Ovary (tissue), 9 donors: ENCODE measurements around the gene CCDC12. TPM values are rescaled to one million over a fixed set of nuclear protein-coding genes. Genes with fewer than 3 reads are reported as not detected.

ENCODE experiments used
- DNase-seq, 5 donors: peaks; one replicate each; pipeline ENCODE4 v3.0.0-alpha.2; 2019 to 2020
- H3K27ac ChIP-seq, 2 donors: fragments of 200-600 bp; one replicate each; pipeline versions ENCODE4 v1.5.1 to v1.8.0; 2019 to 2022
- H3K27me3 ChIP-seq: fragments of 200-600 bp; one replicate; pipeline ENCODE4 v1.8.0; 2022
- H3K36me3 ChIP-seq: fragments of 200-600 bp; sonication (generic); one replicate; pipeline ENCODE4 v1.5.1; 2019
- H3K4me1 ChIP-seq: one replicate; pipeline ENCODE4 v1.8.1; 2013; ENCODE audit warnings: mild to moderate bottlenecking, moderate library complexity; ENCODE audit not compliant: insufficient read depth
- H3K4me3 ChIP-seq: fragments of 200-600 bp; sonication (generic); one replicate; pipeline ENCODE4 v1.5.1; 2017
- H3K9me3 ChIP-seq, 2 donors: fragments of 200-600 bp in 1 of 2; sonication (generic) in 1 of 2; one replicate each; pipeline versions ENCODE4 v1.5.1 to v1.8.1; 2013 to 2019; ENCODE audit warnings: mild to moderate bottlenecking in 1 of 2, moderate library complexity in 1 of 2
- CTCF ChIP-seq, 3 donors: fragments of 450-650 bp in 2 of 3; fragments of 200-600 bp in 1 of 3; IDR thresholded peaks; one replicate each; pipeline versions ENCODE4 v1.5.1 to v1.8.0; 2016 to 2022; ENCODE audit warnings: antibody characterized with exemption in 3 of 3, mild to moderate bottlenecking in 1 of 3
- EP300 ChIP-seq: sonication (generic); formaldehyde crosslinking; IDR thresholded peaks from one replicate; pipeline ENCODE4 v1.6.1; 2017; ENCODE audit warnings: antibody characterized with exemption
- POLR2A ChIP-seq: fragments of 450-650 bp; IDR thresholded peaks from one replicate; pipeline ENCODE4 v1.6.1; 2017; ENCODE audit warnings: antibody characterized with exemption, mild to moderate bottlenecking, moderate library complexity
- WGBS, 3 donors: extraction: QIAGEN DNeasy Blood & Tissue Kit in 1 of 3; methylation state at CpG; one replicate each; pipeline versions ENCODE4 v1.1.5 to v1.1.7; 2013 to 2017; 5-methylcytosine and 5-hydroxymethylcytosine counted together
- intact Hi-C, 4 donors: fragments of 100-400 bp; cut with DNase I; formaldehyde crosslinking; loops; one replicate each; pipeline versions ENCODE4 v1.11.0 to v1.15.1; 2022 to 2023
- polyA plus RNA-seq, 2 donors: library from polyadenylated mRNA; stranded (reverse); fragments of 200-250 nt in 1 of 2; fragments of 350-450 nt in 1 of 2; fragmentation: Illumina TruSeq in 1 of 2; extraction: RNeasy Lipid Tissue Mini Kit (QIAGEN cat#74804) in 1 of 2; gene quantifications; one replicate each; pipeline ENCODE4 v1.2.3, GENCODE V29; 2013 to 2014
- total RNA-seq, 7 donors: library from RNA; depleted of rRNA in 2 of 7; stranded (reverse); fragments of >200 nt in 2 of 7; fragmentation: NEBNext Ultra II Directional in 3 of 7; extraction: Animal tissue kit (Norgen Biotek cat#: 25700) in 3 of 7; gene quantifications; one replicate each; pipeline versions ENCODE4 v1.1.0 to v1.2.4, GENCODE V29; 2016 to 2023
- donor health status: DM: no; HTN: no; CAD: no; lungs with moderate emphysema.
- donor health status: DM: no; HTN: no; CAD: no.
- donor health status: Bipolar disorder and iron deficiency.
- donor health status: DM: yes; HTN: yes; CAD: no.
- donor health status: DM: no; HTN: no; CAD: no.
- donor health status: DM: yes; HTN: yes; CAD: no.

CCDC12 gene
- total and polyA plus RNA-seq, 9 donors: 32.2 to 66.7 (median 42.3) TPM

DNA sequence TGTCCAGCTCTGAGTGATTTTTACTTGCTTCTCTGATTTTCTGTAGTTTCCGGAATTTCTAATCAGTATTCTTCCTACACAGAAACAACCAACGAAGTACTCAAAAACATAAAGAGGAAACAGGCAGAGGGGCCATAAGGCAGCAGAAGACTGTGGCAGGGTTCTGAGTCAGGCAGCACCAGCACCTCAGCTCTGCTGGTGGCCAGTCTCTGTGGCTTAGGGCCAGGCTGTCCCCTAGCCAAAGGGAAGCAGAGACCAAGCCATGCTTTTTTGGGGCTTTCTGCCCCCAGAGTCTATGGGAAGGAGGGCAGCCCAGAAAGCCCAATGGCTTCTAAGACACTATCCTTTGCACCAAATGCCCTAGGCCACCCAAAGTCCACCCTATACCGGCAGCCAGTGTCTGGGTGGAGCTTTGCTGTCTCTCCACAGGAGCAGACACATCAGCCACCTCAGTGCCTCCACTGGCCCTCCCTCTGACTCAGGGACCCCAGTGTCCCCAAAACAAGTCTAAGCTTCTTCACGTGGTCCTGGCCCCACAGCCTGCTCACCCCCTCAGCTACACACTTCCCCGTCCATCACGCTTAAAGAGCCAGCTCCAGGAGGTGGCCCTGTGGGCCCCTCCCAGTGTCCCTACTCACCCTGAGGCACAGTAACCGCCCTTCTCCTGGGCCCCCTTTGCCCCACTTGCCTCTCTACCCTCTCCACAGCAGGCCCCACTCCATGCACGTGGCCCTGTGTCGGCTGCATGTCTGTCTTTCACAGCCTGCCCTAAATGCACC, 46.2 kb downstream of the CCDC12 start:
- Histone ChIP-seq H3K4me3 (no peak overlapping the region), H3K27ac (peak overlapping the region in 1 of 2 donors; percentile 4), H3K27me3 (no peaks in the 10 kb centered on the region), H3K36me3 (no peaks in the 10 kb centered on the region), H3K4me1 (peaks cover 49% of the 10 kb centered on the region), H3K9me3 (no peaks in the 10 kb centered on the region)
- intact Hi-C loops: loop anchor here in 2 of 4 donors (10.0 kb wide), 1 partner anchor 394 kb away; no protein-coding TSS in a partner anchor
- TF ChIP-seq CTCF (IDR thresholded peaks at IDR 0.05) (no peak), POLR2A (no peak), EP300 (no peak)
- peak in 1 of 5 donors; percentile 31 for DNase-seq
- 71 to 80% (median 80%) methylated on average over 9 of the region's 9 CpGs for WGBS, 3 donors

DNA sequence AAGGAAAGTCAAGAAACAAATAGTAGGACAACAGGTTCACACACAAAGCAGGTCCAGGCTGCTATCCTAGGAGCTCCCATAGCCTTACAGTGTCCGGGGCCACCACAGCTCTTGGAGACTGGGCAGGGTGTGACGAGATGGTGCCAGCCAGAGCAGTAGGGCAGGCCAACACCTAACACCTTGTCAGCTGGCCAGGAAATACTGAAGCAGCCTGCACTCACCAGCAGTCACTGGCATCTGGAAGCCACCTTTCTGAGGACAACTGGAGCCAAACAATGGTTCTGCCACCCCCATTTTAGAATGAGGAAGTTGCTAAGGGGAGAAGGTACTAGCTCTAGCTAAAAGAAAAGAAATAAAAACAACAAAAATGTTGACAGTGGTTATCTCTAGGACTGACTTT, 47.2 kb downstream of the CCDC12 start:
- Histone ChIP-seq H3K4me1 (peaks cover 39% of the 10 kb centered on the region), H3K9me3 (no peaks in the 10 kb centered on the region), H3K4me3 (no peak overlapping the region), H3K27ac (no peak overlapping the region), H3K36me3 (no peaks in the 10 kb centered on the region), H3K27me3 (no peaks in the 10 kb centered on the region)
- 86 to 96% (median 93%) methylated on average over 2 of the region's 2 CpGs for WGBS, 3 donors
- TF ChIP-seq EP300 (no peak), CTCF (IDR thresholded peaks at IDR 0.05) (no peak), POLR2A (no peak)
- peak in 1 of 5 donors; percentile 23 for DNase-seq
- intact Hi-C loops: loop anchor here in 1 of 4 donors (5.0 kb wide), 1 partner anchor 158 kb away; no protein-coding TSS in a partner anchor

DNA sequence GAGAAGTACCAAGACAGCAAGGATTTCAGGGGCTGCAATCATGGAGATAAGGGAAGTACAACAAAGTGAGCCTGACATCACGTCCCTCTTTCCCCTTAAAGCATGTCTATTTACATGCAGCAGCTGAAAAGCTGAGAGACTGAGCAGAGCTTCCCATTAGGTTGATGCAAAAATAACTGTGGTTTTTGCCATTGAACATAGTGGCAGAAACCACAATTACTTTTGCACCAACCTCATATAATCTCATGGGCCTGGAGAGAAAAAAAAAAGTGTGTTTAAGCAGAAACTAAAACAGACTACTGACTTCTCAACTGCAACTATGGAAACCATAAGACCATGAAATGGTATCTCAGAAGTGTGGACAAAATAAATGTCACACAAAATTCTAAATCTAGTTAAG, 48.3 kb downstream of the CCDC12 start:
- WGBS, 3 donors: 84 to 96% (median 90%) methylated on average over 1 of the region's 1 CpG
- TF ChIP-seq POLR2A: no peak
- no peak for TF ChIP-seq CTCF (IDR thresholded peaks at IDR 0.05)
- no peak for TF ChIP-seq EP300
- H3K27ac ChIP-seq: no peak overlapping the region
- no peaks in the 10 kb centered on the region for H3K36me3 ChIP-seq
- no peak overlapping the region for H3K4me3 ChIP-seq
- no peaks in the 10 kb centered on the region for H3K27me3 ChIP-seq
- intact Hi-C loops: loop anchor here in 1 of 4 donors (5.0 kb wide), 1 partner anchor 159 kb away; no protein-coding TSS in a partner anchor
- H3K9me3 ChIP-seq: no peaks in the 10 kb centered on the region
- H3K4me1 ChIP-seq: peaks cover 32% of the 10 kb centered on the region
- no peak for DNase-seq

- H3K27ac ChIP-seq: no peak overlapping the region
- intact Hi-C loops: loop anchor here in 1 of 4 donors (5.0 kb wide), 1 partner anchor 160 kb away; no protein-coding TSS in a partner anchor
- H3K4me1 ChIP-seq: peaks cover 27% of the 10 kb centered on the region
- DNase-seq: no peak
- H3K9me3 ChIP-seq: no peaks in the 10 kb centered on the region
- H3K4me3 ChIP-seq: no peak overlapping the region
- no peaks in the 10 kb centered on the region for H3K36me3 ChIP-seq
- 87 to 89% (median 88%) methylated on average over 6 of the region's 6 CpGs for WGBS, 3 donors
- no peaks in the 10 kb centered on the region for H3K27me3 ChIP-seq
- TF ChIP-seq EP300: no peak
- no peak for TF ChIP-seq CTCF (IDR thresholded peaks at IDR 0.05)
- no peak for TF ChIP-seq POLR2A
Observed at GRCh38 chr3:46927718-46928073, 48.8 kb downstream of the CCDC12 start.
